ENCODE results near the gene DSTN.

The DSTN gene

DNA sequence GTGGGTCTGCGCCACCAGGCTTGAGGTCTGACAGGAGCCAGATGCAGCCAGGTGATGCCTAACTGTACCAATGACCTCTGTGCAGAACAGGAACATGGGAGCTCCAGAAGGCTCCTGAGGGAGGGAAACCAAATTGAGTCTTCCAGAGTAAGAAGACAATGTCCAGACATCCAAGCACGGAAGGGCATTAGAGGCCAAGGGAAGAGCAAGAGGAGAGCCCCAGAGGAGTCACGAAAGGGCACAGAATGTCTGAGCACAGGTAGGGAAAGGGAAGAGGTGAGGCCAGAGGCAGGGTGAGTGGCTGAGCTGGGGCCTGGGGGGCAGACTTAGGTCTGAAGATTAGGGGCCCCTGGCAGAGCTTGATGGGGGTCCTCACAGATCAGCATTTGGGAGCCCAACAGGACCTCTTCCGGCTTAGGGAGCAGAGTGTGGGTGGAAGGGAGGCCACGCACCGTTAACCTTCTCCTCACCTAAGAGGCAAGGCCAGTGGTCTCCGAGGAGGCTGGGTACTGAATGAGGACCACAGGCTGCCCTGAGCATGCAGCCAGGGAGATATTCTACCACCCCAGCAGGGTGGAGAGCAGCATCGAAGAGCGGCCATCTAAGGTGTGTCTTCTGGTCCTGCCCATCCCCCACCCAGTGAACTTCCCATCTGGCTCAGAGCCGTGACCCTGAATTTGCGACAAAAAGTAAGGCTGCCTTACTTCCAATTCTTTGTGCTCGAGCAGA lies 70.4 kb downstream of the DSTN start:
- Histone ChIP-seq H3K4me3 (ENCODE audit: low read depth in 1 of 2, low read length in 1 of 2) (no peak overlapping the region), H3K36me3 (peaks cover 73% of the 10 kb centered on the region), H3K27me3 (no peaks in the 10 kb centered on the region), H3K4me1 (ENCODE audit: control insufficient read depth in 1 of 2, insufficient read depth in 1 of 2, low read depth in 1 of 2, low read length in 1 of 2) (peaks cover 2% of the 10 kb centered on the region in 2 experiments), H3K27ac (no peak overlapping the region), H3K9me3 (no peaks in the 10 kb centered on the region)
- TF ChIP-seq, protein P1, sequence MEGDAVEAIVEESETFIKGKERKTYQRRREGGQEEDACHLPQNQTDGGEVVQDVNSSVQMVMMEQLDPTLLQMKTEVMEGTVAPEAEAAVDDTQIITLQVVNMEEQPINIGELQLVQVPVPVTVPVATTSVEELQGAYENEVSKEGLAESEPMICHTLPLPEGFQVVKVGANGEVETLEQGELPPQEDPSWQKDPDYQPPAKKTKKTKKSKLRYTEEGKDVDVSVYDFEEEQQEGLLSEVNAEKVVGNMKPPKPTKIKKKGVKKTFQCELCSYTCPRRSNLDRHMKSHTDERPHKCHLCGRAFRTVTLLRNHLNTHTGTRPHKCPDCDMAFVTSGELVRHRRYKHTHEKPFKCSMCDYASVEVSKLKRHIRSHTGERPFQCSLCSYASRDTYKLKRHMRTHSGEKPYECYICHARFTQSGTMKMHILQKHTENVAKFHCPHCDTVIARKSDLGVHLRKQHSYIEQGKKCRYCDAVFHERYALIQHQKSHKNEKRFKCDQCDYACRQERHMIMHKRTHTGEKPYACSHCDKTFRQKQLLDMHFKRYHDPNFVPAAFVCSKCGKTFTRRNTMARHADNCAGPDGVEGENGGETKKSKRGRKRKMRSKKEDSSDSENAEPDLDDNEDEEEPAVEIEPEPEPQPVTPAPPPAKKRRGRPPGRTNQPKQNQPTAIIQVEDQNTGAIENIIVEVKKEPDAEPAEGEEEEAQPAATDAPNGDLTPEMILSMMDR (IDR thresholded peaks at IDR 0.05), result no peak

GRCh38 chr20:17640875-17641378 lies 71.1 kb downstream of the DSTN start:
- Histone ChIP-seq H3K36me3 (peaks cover 67% of the 10 kb centered on the region), H3K27me3 (no peaks in the 10 kb centered on the region), H3K4me1 (ENCODE audit: control insufficient read depth in 1 of 2, insufficient read depth in 1 of 2, low read depth in 1 of 2, low read length in 1 of 2) (no peaks in the 10 kb centered on the region), H3K4me3 (ENCODE audit: low read depth in 1 of 2, low read length in 1 of 2) (no peak overlapping the region), H3K27ac (no peak overlapping the region), H3K9me3 (no peaks in the 10 kb centered on the region)
- TF ChIP-seq, protein P1 (IDR thresholded peaks at IDR 0.05), result no peak

GRCh38 chr20:17641520-17641964 lies 71.7 kb downstream of the DSTN start:
- TF ChIP-seq, protein P1 (IDR thresholded peaks at IDR 0.05), result no peak
- Histone ChIP-seq H3K27me3 (no peaks in the 10 kb centered on the region), H3K4me1 (ENCODE audit: control insufficient read depth in 1 of 2, insufficient read depth in 1 of 2, low read depth in 1 of 2, low read length in 1 of 2) (no peaks in the 10 kb centered on the region), H3K9me3 (no peaks in the 10 kb centered on the region), H3K4me3 (ENCODE audit: low read depth in 1 of 2, low read length in 1 of 2) (no peak overlapping the region), H3K36me3 (peaks cover 60% of the 10 kb centered on the region), H3K27ac (no peak overlapping the region)

DNA sequence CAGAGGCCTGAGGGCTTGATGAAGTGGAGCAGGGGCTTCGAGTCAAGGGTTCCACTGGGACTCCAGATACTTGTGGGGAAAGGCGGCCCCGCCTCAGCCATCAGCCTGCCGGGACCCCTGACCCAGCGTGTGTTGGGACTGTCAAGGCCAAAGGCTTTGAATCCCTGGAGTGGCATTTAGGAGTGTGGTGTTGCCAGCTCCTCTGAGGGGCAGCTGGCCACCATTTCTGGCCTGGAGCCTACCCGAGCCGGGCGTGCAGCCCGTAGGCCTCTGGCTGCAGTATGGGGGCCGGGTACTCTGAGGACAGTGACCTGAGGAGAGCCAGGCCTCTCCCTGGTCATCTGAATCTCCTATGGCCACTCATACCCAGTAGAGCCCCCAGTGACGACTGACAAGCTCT lies 72.1 kb downstream of the DSTN start:
- no peaks in the 10 kb centered on the region for H3K4me1 ChIP-seq (ENCODE audit: control insufficient read depth in 1 of 2, insufficient read depth in 1 of 2, low read depth in 1 of 2, low read length in 1 of 2)
- H3K36me3 ChIP-seq, result peaks cover 56% of the 10 kb centered on the region
- H3K4me3 ChIP-seq (ENCODE audit: low read depth in 1 of 2, low read length in 1 of 2), result no peak overlapping the region

DNA sequence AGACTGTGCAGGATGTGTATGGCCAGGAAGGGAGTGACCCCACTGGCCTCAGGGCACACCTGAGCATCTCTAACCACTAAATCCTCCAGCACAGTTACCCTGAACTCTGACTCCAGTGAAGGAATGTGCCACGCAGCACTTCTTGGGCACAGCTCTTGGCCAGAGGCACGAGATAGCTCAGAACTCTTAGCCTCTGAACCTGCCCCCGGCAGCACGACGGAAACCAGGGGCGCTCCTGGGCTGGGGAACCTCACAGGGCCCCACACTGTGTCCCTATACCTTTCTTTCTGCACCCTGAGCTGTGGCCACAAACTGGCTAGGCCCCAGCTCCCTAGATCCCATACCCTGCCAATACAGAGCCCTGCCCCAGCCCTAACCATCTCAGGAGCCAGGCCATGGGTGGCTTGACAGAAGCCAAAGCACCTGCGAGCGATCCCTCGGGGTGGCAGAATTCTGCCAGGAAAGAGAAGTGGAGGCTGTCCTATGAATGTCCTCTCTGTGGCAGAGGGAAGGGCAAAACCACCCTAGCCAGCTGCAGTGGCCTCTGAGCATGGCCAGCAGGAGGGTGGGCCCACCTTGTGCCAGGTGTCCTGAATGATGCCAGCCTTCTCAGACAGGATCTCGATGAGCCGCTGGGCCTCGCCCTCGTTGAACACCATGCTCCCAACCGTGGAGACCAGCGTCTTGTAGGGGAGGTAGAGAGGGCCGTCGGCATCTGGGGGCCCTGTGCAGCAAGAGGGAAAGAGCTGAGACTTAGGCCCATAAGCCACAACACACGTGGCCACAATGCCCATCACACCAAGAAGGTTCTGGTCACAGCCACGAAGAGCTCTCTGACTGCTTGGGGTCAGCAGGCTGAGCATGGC lies 72.8 kb downstream of the DSTN start:
- Histone ChIP-seq H3K27ac (no peak overlapping the region), H3K9me3 (no peaks in the 10 kb centered on the region), H3K27me3 (no peaks in the 10 kb centered on the region), H3K4me3 (ENCODE audit: low read depth in 1 of 2, low read length in 1 of 2) (no peak overlapping the region), H3K36me3 (peaks cover 50% of the 10 kb centered on the region), H3K4me1 (ENCODE audit: control insufficient read depth in 1 of 2, insufficient read depth in 1 of 2, low read depth in 1 of 2, low read length in 1 of 2) (peaks cover 0 to 1% of the 10 kb centered on the region in 2 experiments)
- TF ChIP-seq, protein P1 (IDR thresholded peaks at IDR 0.05), result no peak

More for the DNA sequence above, 72.1 kb downstream of the DSTN start:
- Histone ChIP-seq H3K27ac (no peak overlapping the region), H3K27me3 (no peaks in the 10 kb centered on the region), H3K9me3 (no peaks in the 10 kb centered on the region)
- TF ChIP-seq, protein P1 (IDR thresholded peaks at IDR 0.05), result no peak
